Naive thymus-derived CD4-positive, alpha-beta T cell (primary cell): Measurements from ENCODE around the gene SETD3. TPM values are rescaled to one million over a fixed set of nuclear protein-coding genes. Genes with fewer than 3 reads are reported as not detected.
A peak's percentile ranks its signal among the peaks of the same experiment; 100 is the strongest.

ENCODE experiments used
- ATAC-seq: fragments of 150-1000 bp; cut with Tn5 transposase; 2 replicates; pipeline ENCODE4 v1.10.0; 2021; ENCODE audit warnings: mild to moderate bottlenecking, moderate library complexity
- CTCF ChIA-PET: fragments of 350-600 bp; sonication (Branson Sonifier 250); formaldehyde crosslinking; loops from one replicate; lab custom pipeline; 2021; ENCODE audit warnings: antibody characterized with exemption; lab: Charles Lee
- POLR2A ChIA-PET: fragments of 350-600 bp; sonication (Branson Sonifier 250); formaldehyde crosslinking; loops from one replicate; lab custom pipeline; 2021; ENCODE audit warnings: antibody characterized with exemption, inconsistent platforms; lab: Charles Lee
- DNase-seq, 9 donors: peaks; one replicate each; pipeline versions ENCODE4 v3.0.0 to v3.0.0-alpha.2; 2020 to 2022; ENCODE audit warnings: mixed read lengths in 1 of 9
- H3K27ac ChIP-seq: one replicate; pipeline ENCODE4 v1.7.0; 2013; ENCODE audit warnings: mild to moderate bottlenecking, low read depth, low read length, moderate library complexity
- H3K27me3 ChIP-seq, 2 donors: one replicate each; pipeline ENCODE4 v1.7.0; 2013; ENCODE audit warnings: low read length in 2 of 2, mild to moderate bottlenecking in 2 of 2, moderate library complexity in 2 of 2; ENCODE audit not compliant: control insufficient read depth in 2 of 2, insufficient read depth in 2 of 2
- H3K36me3 ChIP-seq, 3 experiments: 1 replicate in 2 of 3; 2 replicates in 1 of 3; pipeline ENCODE4 v1.7.0; 2013; ENCODE audit warnings: low read length in 3 of 3, mild to moderate bottlenecking in 3 of 3, moderate library complexity in 1 of 3; ENCODE audit not compliant: insufficient read depth in 3 of 3, control insufficient read depth in 2 of 3
- H3K4me1 ChIP-seq, 2 donors: one replicate each; pipeline ENCODE4 v1.7.0; 2013; ENCODE audit warnings: low read length in 2 of 2, mild to moderate bottlenecking in 2 of 2, moderate library complexity in 1 of 2; ENCODE audit not compliant: control insufficient read depth in 2 of 2, insufficient read depth in 2 of 2
- H3K4me3 ChIP-seq: 2 replicates; pipeline ENCODE4 v1.7.0; 2013; ENCODE audit warnings: mild to moderate bottlenecking, low read length
- H3K9me3 ChIP-seq, 3 experiments: 1 replicate in 2 of 3; 2 replicates in 1 of 3; pipeline ENCODE4 v1.7.0; 2013; ENCODE audit warnings: low read length in 3 of 3; ENCODE audit not compliant: control insufficient read depth in 2 of 3
- H3K27ac Mint-ChIP-seq, 9 donors: one replicate each; pipeline ENCODE4 v1.8.0; 2020 to 2022; ENCODE audit warnings: mixed read lengths in 9 of 9, mild to moderate bottlenecking in 8 of 9, moderate library complexity in 5 of 9, inconsistent platforms in 2 of 9
- H3K27me3 Mint-ChIP-seq, 5 donors: one replicate each; pipeline ENCODE4 v1.8.0; 2021 to 2022; ENCODE audit warnings: mixed read lengths in 5 of 5, mild to moderate bottlenecking in 1 of 5
- H3K36me3 Mint-ChIP-seq, 5 donors: one replicate each; pipeline ENCODE4 v1.8.0; 2020 to 2022; ENCODE audit warnings: mixed read lengths in 5 of 5, mild to moderate bottlenecking in 3 of 5, inconsistent platforms in 1 of 5
- H3K4me1 Mint-ChIP-seq, 7 donors: one replicate each; pipeline ENCODE4 v1.8.0; 2020 to 2022; ENCODE audit warnings: mixed read lengths in 7 of 7, mild to moderate bottlenecking in 3 of 7, inconsistent platforms in 1 of 7
- H3K4me3 Mint-ChIP-seq, 10 donors: one replicate each; pipeline ENCODE4 v1.8.0; 2020 to 2022; ENCODE audit warnings: mild to moderate bottlenecking in 10 of 10, mixed read lengths in 10 of 10, moderate library complexity in 6 of 10, inconsistent platforms in 2 of 10
- H3K9me3 Mint-ChIP-seq, 11 donors: one replicate each; pipeline ENCODE4 v1.8.0; 2020 to 2022; ENCODE audit warnings: mixed read lengths in 11 of 11, mild to moderate bottlenecking in 4 of 11, inconsistent platforms in 1 of 11, moderate library complexity in 1 of 11
- intact Hi-C, 2 donors: fragments of 100-400 bp; cut with micrococcal nuclease; formaldehyde crosslinking; loops; one replicate each; pipeline ENCODE4 v1.15.1; 2023
- polyA plus RNA-seq, 2 donors: library from polyadenylated mRNA; unstranded; fragments of 300-500 nt; fragmentation: Illumina TruSeq; gene quantifications; one replicate each; pipeline ENCODE4 v1.2.3, GENCODE V29; 2021
- total RNA-seq, 6 experiments: library from RNA in 5 of 6; stranded (reverse) in 5 of 6; gene quantifications; 1 replicate in 5 of 6; 2 replicates in 1 of 6; pipeline ENCODE4 v1.2.3 and lab custom pipeline; 2021 to 2026

The SETD3 gene
- total and polyA plus RNA-seq, 7 experiments from 2014 or later, result 32.2 to 59.4 (median 53.0) TPM

GRCh38 chr14:99466758-99467157 lies 13.9 kb downstream of the SETD3 start:
- ATAC-seq, result no peak
- peak overlapping the region in 1 of 9 donors; percentile 3 for H3K27ac Mint-ChIP-seq
- Histone ChIP-seq H3K27me3 (no peaks in the 10 kb centered on the region), H3K4me1 (peaks cover 3 to 10% of the 10 kb centered on the region in 2 donors), H3K9me3 (no peaks in the 10 kb centered on the region), H3K36me3 (peaks cover 0 to 31% (median 10%) of the 10 kb centered on the region in 3 experiments), H3K27ac (no peak overlapping the region), H3K4me3 (no peak overlapping the region)
- CTCF ChIA-PET, result no interaction called here
- POLR2A ChIA-PET, result no interaction called here
- DNase-seq, result no peak
- H3K4me3 Mint-ChIP-seq, result no peak overlapping the region
- intact Hi-C loops, result no loop called here
- H3K9me3 Mint-ChIP-seq, result no peaks in the 10 kb centered on the region
- H3K36me3 Mint-ChIP-seq, result peaks cover 8 to 26% (median 15%) of the 10 kb centered on the region in 5 donors
- peaks cover 22 to 83% (median 46%) of the 10 kb centered on the region in 7 donors for H3K4me1 Mint-ChIP-seq
- no peaks in the 10 kb centered on the region for H3K27me3 Mint-ChIP-seq

- peaks cover 3 to 10% of the 10 kb centered on the region in 2 donors for H3K4me1 ChIP-seq
- ChIA-PET POLR2A (no interaction called here), CTCF (no interaction called here)
- intact Hi-C loops, result no loop called here
- H3K36me3 Mint-ChIP-seq, result peaks cover 11 to 37% (median 18%) of the 10 kb centered on the region in 5 donors
- DNase-seq (no peak), ATAC-seq (no peak)
- H3K4me3 ChIP-seq, result no peak overlapping the region
- H3K4me3 Mint-ChIP-seq, result no peak overlapping the region
- H3K9me3 Mint-ChIP-seq, result no peaks in the 10 kb centered on the region
- H3K27ac ChIP-seq, result no peak overlapping the region
- H3K27me3 ChIP-seq, result no peaks in the 10 kb centered on the region
- H3K4me1 Mint-ChIP-seq, result peaks cover 22 to 82% (median 37%) of the 10 kb centered on the region in 7 donors
- no peaks in the 10 kb centered on the region for H3K9me3 ChIP-seq
- H3K36me3 ChIP-seq, result peaks cover 5 to 41% (median 10%) of the 10 kb centered on the region in 3 experiments
- no peak overlapping the region for H3K27ac Mint-ChIP-seq
- H3K27me3 Mint-ChIP-seq, result no peaks in the 10 kb centered on the region
Measured at GRCh38 chr14:99465288-99465687, 15.4 kb downstream of the SETD3 start.

- no peak overlapping the region for H3K4me3 ChIP-seq
- no peak overlapping the region for H3K27ac ChIP-seq
- ATAC-seq (no peak), DNase-seq (no peak)
- Mint-ChIP-seq H3K27ac (no peak overlapping the region), H3K27me3 (no peaks in the 10 kb centered on the region), H3K4me3 (no peak overlapping the region), H3K4me1 (peaks cover 22 to 70% (median 25%) of the 10 kb centered on the region in 7 donors), H3K9me3 (no peaks in the 10 kb centered on the region), H3K36me3 (peaks cover 14 to 47% (median 20%) of the 10 kb centered on the region in 5 donors)
- CTCF ChIA-PET, result no interaction called here
- intact Hi-C loops, result no loop called here
- POLR2A ChIA-PET, result no interaction called here
- H3K27me3 ChIP-seq, result no peaks in the 10 kb centered on the region
- H3K9me3 ChIP-seq, result no peaks in the 10 kb centered on the region
- peaks cover 3 to 10% of the 10 kb centered on the region in 2 donors for H3K4me1 ChIP-seq
- peaks cover 7 to 49% (median 10%) of the 10 kb centered on the region in 3 experiments for H3K36me3 ChIP-seq
Measured at GRCh38 chr14:99463974-99464373, 16.7 kb downstream of the SETD3 start.

- H3K27me3 ChIP-seq, result no peaks in the 10 kb centered on the region
- ChIA-PET CTCF (no interaction called here), POLR2A (interaction anchor here (1.1 kb wide), 1 partner anchor 19 kb away, joined by 3 read pairs; the partner anchor contains the start of genes CCNK and SETD3)
- H3K9me3 Mint-ChIP-seq, result no peaks in the 10 kb centered on the region
- no peak for DNase-seq
- H3K27me3 Mint-ChIP-seq, result no peaks in the 10 kb centered on the region
- H3K4me1 Mint-ChIP-seq, result peaks cover 8 to 52% (median 9%) of the 10 kb centered on the region in 7 donors
- no peak overlapping the region for H3K4me3 Mint-ChIP-seq
- no peaks in the 10 kb centered on the region for H3K4me1 ChIP-seq
- intact Hi-C loops, result no loop called here
- H3K27ac ChIP-seq, result no peak overlapping the region
- H3K36me3 Mint-ChIP-seq, result peaks cover 16 to 57% (median 25%) of the 10 kb centered on the region in 5 donors
- no peaks in the 10 kb centered on the region for H3K9me3 ChIP-seq
- H3K27ac Mint-ChIP-seq, result peak overlapping the region in 3 of 9 donors; percentile 41 to 73 (median 48)
- ATAC-seq, result no peak
- H3K36me3 ChIP-seq, result peaks cover 11 to 58% (median 15%) of the 10 kb centered on the region in 3 experiments
- H3K4me3 ChIP-seq, result no peak overlapping the region
Measured at GRCh38 chr14:99462210-99462609, 18.4 kb downstream of the SETD3 start.

- Mint-ChIP-seq H3K36me3 (peaks cover 18 to 63% (median 32%) of the 10 kb centered on the region in 5 donors), H3K4me3 (no peak overlapping the region), H3K27me3 (no peaks in the 10 kb centered on the region), H3K27ac (peak overlapping the region in 3 of 9 donors; percentile 12 to 48 (median 41)), H3K9me3 (no peaks in the 10 kb centered on the region), H3K4me1 (peaks cover 8 to 46% (median 9%) of the 10 kb centered on the region in 7 donors)
- H3K27ac ChIP-seq, result no peak overlapping the region
- H3K36me3 ChIP-seq, result peaks cover 13 to 65% (median 15%) of the 10 kb centered on the region in 3 experiments
- DNase-seq (no peak), ATAC-seq (no peak)
- POLR2A ChIA-PET, result no interaction called here
- H3K27me3 ChIP-seq, result no peaks in the 10 kb centered on the region
- CTCF ChIA-PET, result no interaction called here
- no peak overlapping the region for H3K4me3 ChIP-seq
- no peaks in the 10 kb centered on the region for H3K9me3 ChIP-seq
- H3K4me1 ChIP-seq, result no peaks in the 10 kb centered on the region
- intact Hi-C loops, result no loop called here
Measured at GRCh38 chr14:99461411-99462085, 19.1 kb downstream of the SETD3 start.

GRCh38 chr14:99460793-99461192 lies 19.9 kb downstream of the SETD3 start:
- H3K9me3 ChIP-seq, result no peaks in the 10 kb centered on the region
- ATAC-seq (no peak), DNase-seq (no peak)
- H3K4me1 ChIP-seq, result no peaks in the 10 kb centered on the region
- peaks cover 8 to 41% (median 9%) of the 10 kb centered on the region in 7 donors for H3K4me1 Mint-ChIP-seq
- peaks cover 18 to 64% (median 32%) of the 10 kb centered on the region in 5 donors for H3K36me3 Mint-ChIP-seq
- intact Hi-C loops, result no loop called here
- ChIA-PET CTCF (no interaction called here), POLR2A (no interaction called here)
- no peak overlapping the region for H3K27ac ChIP-seq
- no peaks in the 10 kb centered on the region for H3K27me3 Mint-ChIP-seq
- no peaks in the 10 kb centered on the region for H3K27me3 ChIP-seq
- no peak overlapping the region for H3K4me3 ChIP-seq
- no peaks in the 10 kb centered on the region for H3K9me3 Mint-ChIP-seq
- H3K36me3 ChIP-seq, result peaks cover 13 to 67% (median 15%) of the 10 kb centered on the region in 3 experiments
- H3K4me3 Mint-ChIP-seq, result no peak overlapping the region
- H3K27ac Mint-ChIP-seq, result peak overlapping the region in 1 of 9 donors; percentile 16
